ENCODE results near the gene GAREM1.

The GAREM1 gene

DNA sequence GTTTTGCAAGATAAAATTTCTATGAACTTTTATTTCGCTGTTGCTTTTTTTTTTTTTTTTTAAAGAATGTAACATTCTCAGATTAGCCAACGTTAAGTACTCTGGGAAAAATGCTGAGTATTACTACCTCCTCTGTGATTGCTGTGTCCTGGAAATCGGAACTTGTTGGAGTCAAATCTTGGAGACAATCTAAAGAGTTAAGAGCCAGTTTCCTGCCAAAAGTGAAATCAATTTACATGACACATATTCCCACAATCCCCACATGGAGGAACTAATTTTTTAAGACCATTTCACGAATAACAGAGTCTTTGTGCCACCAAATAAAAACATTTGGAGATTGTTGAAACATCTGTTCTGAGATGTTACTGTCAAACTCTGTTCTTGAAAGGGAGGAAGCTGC lies 153.0 kb downstream of the GAREM1 start:
- no peaks in the 10 kb centered on the region for H3K9me3 ChIP-seq (ENCODE audit: low read depth, low read length)
- TF ChIP-seq POLR2AphosphoS5 (IDR thresholded peaks at IDR 0.05; ENCODE audit: borderline replicate concordance, low read depth, low read length) (no peak), FOXP2 (optimal IDR thresholded peaks at IDR 0.05; ENCODE audit: control extremely low read depth, extremely low read length, insufficient read depth) (no peak), EZH2 (IDR thresholded peaks at IDR 0.05) (no peak)
- H3K9ac ChIP-seq (ENCODE audit: insufficient read length): peak overlapping the region; percentile 2
- no peaks in the 10 kb centered on the region for H3K36me3 ChIP-seq (ENCODE audit: insufficient read depth, low read length)
- H3K27ac ChIP-seq: peak overlapping the region; percentile 55
- peak overlapping the region; percentile 12 for H3K4me3 ChIP-seq
- DNase-seq (ENCODE audit: low read depth, low spot score): no peak

DNA sequence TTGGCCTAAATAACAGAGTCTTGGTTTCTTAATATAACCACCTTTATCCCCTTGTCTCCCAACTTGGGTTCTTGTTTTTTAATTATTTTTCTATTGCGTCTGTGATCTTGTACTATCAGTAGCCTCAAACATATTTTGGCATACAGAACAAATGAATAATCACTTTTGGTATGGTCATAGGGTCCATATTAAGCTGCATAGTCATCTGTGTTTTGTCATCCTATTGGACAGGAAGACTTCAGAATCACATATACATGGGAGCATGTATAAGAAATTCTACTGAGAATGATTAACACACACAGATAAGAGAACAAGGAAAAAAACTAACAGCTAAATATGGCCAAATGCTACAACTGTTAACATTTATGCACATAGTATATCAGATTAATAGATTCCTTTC lies 154.8 kb downstream of the GAREM1 start:
- H3K36me3 ChIP-seq (ENCODE audit: insufficient read depth, low read length): no peaks in the 10 kb centered on the region
- TF ChIP-seq EZH2 (IDR thresholded peaks at IDR 0.05) (no peak), POLR2AphosphoS5 (IDR thresholded peaks at IDR 0.05; ENCODE audit: borderline replicate concordance, low read depth, low read length) (no peak), FOXP2 (optimal IDR thresholded peaks at IDR 0.05; ENCODE audit: control extremely low read depth, extremely low read length, insufficient read depth) (no peak)
- no peaks in the 10 kb centered on the region for H3K9me3 ChIP-seq (ENCODE audit: low read depth, low read length)
- no peak overlapping the region for H3K27ac ChIP-seq
- H3K4me3 ChIP-seq: no peak overlapping the region
- DNase-seq (ENCODE audit: low read depth, low spot score): no peak
- no peak overlapping the region for H3K9ac ChIP-seq (ENCODE audit: insufficient read length)

DNA sequence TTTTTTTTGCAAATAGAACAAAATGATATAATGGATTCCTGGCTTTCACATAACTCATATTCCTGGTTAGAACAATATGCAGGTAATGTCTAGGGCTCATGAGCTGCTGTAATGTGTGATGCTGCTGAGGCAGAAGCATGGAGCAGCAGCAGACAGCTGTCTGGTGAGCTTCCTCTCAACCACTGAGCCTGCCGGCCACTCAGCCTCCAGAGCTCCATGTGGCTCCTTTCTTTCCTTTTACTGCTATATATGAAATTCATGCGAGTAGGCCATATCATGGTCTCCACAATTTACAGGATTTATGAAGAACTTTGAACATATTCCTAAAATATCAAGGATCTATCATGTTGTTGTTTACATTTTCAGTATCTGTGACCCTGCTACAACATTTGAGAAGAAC lies 159.9 kb downstream of the GAREM1 start:
- no peak for DNase-seq (ENCODE audit: low read depth, low spot score)
- TF ChIP-seq FOXP2 (optimal IDR thresholded peaks at IDR 0.05; ENCODE audit: control extremely low read depth, extremely low read length, insufficient read depth): no peak
- TF ChIP-seq POLR2AphosphoS5 (IDR thresholded peaks at IDR 0.05; ENCODE audit: borderline replicate concordance, low read depth, low read length): no peak
- no peak for TF ChIP-seq EZH2 (IDR thresholded peaks at IDR 0.05)
- Histone ChIP-seq H3K36me3 (ENCODE audit: insufficient read depth, low read length) (no peaks in the 10 kb centered on the region), H3K27ac (no peak overlapping the region), H3K9me3 (ENCODE audit: low read depth, low read length) (no peaks in the 10 kb centered on the region), H3K4me3 (no peak overlapping the region), H3K9ac (ENCODE audit: insufficient read length) (no peak overlapping the region)

DNA sequence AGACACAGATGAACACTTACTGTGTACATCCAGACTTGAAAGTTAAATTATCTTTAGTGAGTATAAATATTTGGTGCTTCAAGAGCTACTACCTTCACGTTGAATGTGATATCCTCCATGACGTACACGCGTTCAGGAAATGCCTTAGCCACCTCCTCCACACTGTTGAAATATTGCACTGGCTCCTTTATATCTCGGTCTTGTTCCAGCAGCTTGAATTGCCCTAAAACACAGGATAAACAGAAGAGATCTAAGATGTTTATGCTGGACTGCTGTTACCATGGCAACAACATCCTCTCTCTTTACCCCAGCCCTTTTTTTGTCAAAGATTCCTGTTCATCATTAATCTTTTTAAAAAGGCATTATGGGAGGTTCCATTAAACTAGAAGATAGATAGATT lies 160.6 kb downstream of the GAREM1 start:
- no peaks in the 10 kb centered on the region for H3K36me3 ChIP-seq (ENCODE audit: insufficient read depth, low read length)
- DNase-seq (ENCODE audit: low read depth, low spot score): no peak

DNA sequence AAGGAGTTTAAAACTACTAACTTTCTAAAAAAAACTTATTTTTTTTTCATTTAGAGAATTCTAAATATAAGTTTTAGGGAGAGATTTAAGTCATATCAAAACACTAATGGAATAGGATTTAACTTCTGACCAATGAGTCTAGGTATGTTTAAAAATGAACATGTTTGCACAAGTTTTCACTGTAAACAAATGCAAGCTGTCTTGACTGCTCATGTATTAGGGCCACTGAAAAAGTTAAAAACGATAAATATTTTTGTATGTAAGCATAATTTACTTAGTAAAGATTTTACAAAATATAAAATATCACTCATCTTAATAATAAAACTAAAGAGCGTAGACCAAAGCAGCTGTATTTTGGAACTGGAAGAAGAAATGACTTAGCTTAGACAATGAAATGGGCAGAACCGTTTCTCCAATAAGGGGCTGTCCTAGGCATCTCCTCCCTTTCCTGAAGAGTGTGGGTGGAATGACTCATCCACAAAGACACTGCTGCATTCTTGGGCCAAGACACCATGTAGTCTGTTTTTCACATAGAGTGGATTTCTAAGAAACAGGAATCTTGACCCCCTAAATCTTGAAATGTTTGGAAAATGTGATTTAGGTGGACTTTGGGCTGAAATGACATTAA lies 162.1 kb downstream of the GAREM1 start:
- H3K36me3 ChIP-seq (ENCODE audit: insufficient read depth, low read length): no peaks in the 10 kb centered on the region
- DNase-seq (ENCODE audit: low read depth, low spot score): no peak
- H3K4me3 ChIP-seq: no peak overlapping the region

More for the DNA sequence above, 160.6 kb downstream of the GAREM1 start:
- Histone ChIP-seq H3K9ac (ENCODE audit: insufficient read length) (no peak overlapping the region), H3K4me3 (no peak overlapping the region), H3K9me3 (ENCODE audit: low read depth, low read length) (no peaks in the 10 kb centered on the region), H3K27ac (no peak overlapping the region)
- no peak for TF ChIP-seq EZH2 (IDR thresholded peaks at IDR 0.05)
- TF ChIP-seq POLR2AphosphoS5 (IDR thresholded peaks at IDR 0.05; ENCODE audit: borderline replicate concordance, low read depth, low read length): no peak
- no peak for TF ChIP-seq FOXP2 (optimal IDR thresholded peaks at IDR 0.05; ENCODE audit: control extremely low read depth, extremely low read length, insufficient read depth)

DNA sequence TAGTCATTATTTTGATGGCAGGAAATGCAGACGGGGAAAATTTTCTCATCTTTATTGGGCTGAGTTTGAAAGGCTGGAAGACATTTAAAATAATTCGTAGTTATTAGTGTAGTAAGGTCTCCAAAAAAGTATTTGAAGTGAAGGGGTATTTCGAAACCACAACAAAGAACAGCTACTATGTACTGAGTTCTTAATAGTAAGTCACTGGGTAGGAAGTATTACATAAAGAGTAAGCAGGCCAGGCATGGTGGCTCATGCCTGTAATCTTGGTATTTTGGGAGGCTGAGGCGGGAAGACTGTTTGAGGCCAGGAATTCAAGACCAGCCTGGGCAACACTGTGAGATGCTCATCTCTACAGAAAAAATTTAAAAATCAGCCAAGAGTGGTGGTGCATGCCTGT lies 167.3 kb downstream of the GAREM1 start:
- no peak for DNase-seq (ENCODE audit: low read depth, low spot score)
- Histone ChIP-seq H3K27ac (no peak overlapping the region), H3K9me3 (ENCODE audit: low read depth, low read length) (no peaks in the 10 kb centered on the region)

More for the DNA sequence above, 162.1 kb downstream of the GAREM1 start:
- no peaks in the 10 kb centered on the region for H3K9me3 ChIP-seq (ENCODE audit: low read depth, low read length)
- no peak overlapping the region for H3K9ac ChIP-seq (ENCODE audit: insufficient read length)
- H3K27ac ChIP-seq: no peak overlapping the region
- TF ChIP-seq FOXP2 (optimal IDR thresholded peaks at IDR 0.05; ENCODE audit: control extremely low read depth, extremely low read length, insufficient read depth) (no peak), POLR2AphosphoS5 (IDR thresholded peaks at IDR 0.05; ENCODE audit: borderline replicate concordance, low read depth, low read length) (no peak), EZH2 (IDR thresholded peaks at IDR 0.05) (no peak)

DNA sequence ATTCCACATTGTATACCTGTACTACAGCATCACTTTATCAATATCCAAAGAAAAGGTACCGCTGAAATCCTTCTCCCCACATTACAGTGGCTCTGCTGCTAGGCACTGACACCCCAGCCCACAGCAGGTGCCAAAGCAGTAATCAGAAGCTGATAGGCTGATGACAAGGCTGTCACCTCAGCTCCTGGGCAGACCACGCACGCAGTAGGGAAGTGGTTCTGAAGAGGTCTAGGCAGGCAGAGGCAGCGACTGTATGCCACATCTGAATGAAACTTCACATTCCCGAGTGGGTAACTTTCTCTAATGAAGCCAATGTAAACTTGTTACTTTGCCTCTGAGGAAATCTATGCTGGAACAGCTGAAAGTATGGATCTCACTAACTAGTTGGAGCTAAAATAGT lies 167.9 kb downstream of the GAREM1 start:
- H3K4me3 ChIP-seq: no peak overlapping the region
- DNase-seq (ENCODE audit: low read depth, low spot score): no peak
- TF ChIP-seq EZH2 (IDR thresholded peaks at IDR 0.05) (no peak), POLR2AphosphoS5 (IDR thresholded peaks at IDR 0.05; ENCODE audit: borderline replicate concordance, low read depth, low read length) (no peak), FOXP2 (optimal IDR thresholded peaks at IDR 0.05; ENCODE audit: control extremely low read depth, extremely low read length, insufficient read depth) (no peak)
- no peak overlapping the region for H3K27ac ChIP-seq
- H3K9ac ChIP-seq (ENCODE audit: insufficient read length): no peak overlapping the region
- H3K36me3 ChIP-seq (ENCODE audit: insufficient read depth, low read length): no peaks in the 10 kb centered on the region
- H3K9me3 ChIP-seq (ENCODE audit: low read depth, low read length): no peaks in the 10 kb centered on the region

More for the DNA sequence above, 167.3 kb downstream of the GAREM1 start:
- H3K9ac ChIP-seq (ENCODE audit: insufficient read length): no peak overlapping the region
- H3K4me3 ChIP-seq: no peak overlapping the region
- TF ChIP-seq EZH2 (IDR thresholded peaks at IDR 0.05) (no peak), POLR2AphosphoS5 (IDR thresholded peaks at IDR 0.05; ENCODE audit: borderline replicate concordance, low read depth, low read length) (no peak), FOXP2 (optimal IDR thresholded peaks at IDR 0.05; ENCODE audit: control extremely low read depth, extremely low read length, insufficient read depth) (no peak)
- no peaks in the 10 kb centered on the region for H3K36me3 ChIP-seq (ENCODE audit: insufficient read depth, low read length)

DNA sequence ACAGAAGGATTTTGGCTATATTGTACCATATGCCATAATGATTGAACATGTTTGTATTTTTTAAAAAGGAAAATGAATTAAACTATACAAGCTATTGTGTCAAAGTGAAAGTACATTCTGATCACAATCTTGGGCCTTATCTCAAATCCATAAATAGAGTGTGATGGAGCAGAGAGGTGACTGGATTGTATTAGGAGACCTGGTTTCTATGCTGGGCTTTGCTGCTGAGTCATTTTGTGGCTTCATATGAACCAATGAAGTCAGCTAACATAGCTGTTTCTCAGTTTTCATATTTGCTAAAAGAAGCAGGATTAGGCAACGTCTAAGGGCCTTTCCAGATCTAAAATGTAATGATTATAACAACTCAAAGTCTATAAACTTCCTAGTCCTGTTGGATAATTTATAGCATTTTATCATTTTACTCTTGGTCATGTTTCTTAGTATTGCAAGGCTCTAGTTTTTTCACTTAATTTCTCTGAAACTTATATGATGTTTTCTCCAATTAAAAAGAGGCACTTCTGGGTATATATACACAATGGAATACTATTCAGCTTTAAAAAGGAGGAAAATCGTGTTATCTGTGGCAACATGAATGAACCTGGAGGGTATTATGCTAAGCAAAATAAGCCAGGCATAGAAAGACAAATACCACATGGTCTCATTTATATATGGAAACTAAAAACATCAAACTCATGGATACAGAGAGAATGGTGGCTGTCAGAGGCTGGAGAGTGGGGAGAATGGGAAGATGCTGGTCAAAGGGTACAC lies 168.5 kb downstream of the GAREM1 start:
- TF ChIP-seq FOXP2 (optimal IDR thresholded peaks at IDR 0.05; ENCODE audit: control extremely low read depth, extremely low read length, insufficient read depth) (no peak), EZH2 (IDR thresholded peaks at IDR 0.05) (no peak)
- H3K27ac ChIP-seq: no peak overlapping the region
- H3K9ac ChIP-seq (ENCODE audit: insufficient read length): no peak overlapping the region

More for the DNA sequence above, 168.5 kb downstream of the GAREM1 start:
- no peak for DNase-seq (ENCODE audit: low read depth, low spot score)
- Histone ChIP-seq H3K4me3 (no peak overlapping the region), H3K9me3 (ENCODE audit: low read depth, low read length) (no peaks in the 10 kb centered on the region), H3K36me3 (ENCODE audit: insufficient read depth, low read length) (no peaks in the 10 kb centered on the region)

Data from SK-N-MC (cell line).